NT2/D1 (cell line): ENCODE results near the gene SORBS1.

Experiments used
- DNase-seq: peaks from one replicate; pipeline ENCODE4 v3.0.0-alpha.2; 2011; ENCODE audit warnings: low read depth, low spot score
- H3K27me3 ChIP-seq: 2 replicates; pipeline ENCODE4 v1.6.0; 2011; ENCODE audit warnings: mild to moderate bottlenecking; ENCODE audit not compliant: insufficient read length, insufficient read depth
- H3K36me3 ChIP-seq: 2 replicates; pipeline ENCODE4 v1.6.1; 2011; ENCODE audit warnings: mild to moderate bottlenecking, low read length, mixed read lengths; ENCODE audit not compliant: insufficient read depth, insufficient read length
- H3K4me1 ChIP-seq: 2 replicates; pipeline ENCODE4 v1.5.1; 2011; ENCODE audit not compliant: insufficient read depth, insufficient read length
- H3K4me3 ChIP-seq: 2 replicates; pipeline ENCODE4 v1.5.1; 2011; ENCODE audit warnings: low read depth; ENCODE audit not compliant: insufficient read length
- H3K9ac ChIP-seq: 2 replicates; pipeline ENCODE4 v1.6.0; 2011; ENCODE audit warnings: low read depth; ENCODE audit not compliant: insufficient read length
- H3K9me3 ChIP-seq: 2 replicates; pipeline ENCODE4 v1.5.1; 2011; ENCODE audit warnings: mild to moderate bottlenecking, low read length; ENCODE audit not compliant: insufficient read depth
- SUZ12 ChIP-seq: IDR thresholded peaks from 2 replicates; pipeline ENCODE4 v1.6.1; 2011; ENCODE audit not compliant: insufficient read length, insufficient read depth; ENCODE audit errors: extremely low read depth
- YY1 ChIP-seq: IDR thresholded peaks from 2 replicates; pipeline ENCODE4 v1.6.1; 2011; ENCODE audit not compliant: insufficient read length, insufficient read depth
- ZNF274 ChIP-seq: IDR thresholded peaks from 2 replicates; pipeline ENCODE4 v1.6.1; 2011; ENCODE audit warnings: mild to moderate bottlenecking, low read depth, low read length

SORBS1 gene

GRCh38 chr10:95304976-95305375 is 256.2 kb downstream of the SORBS1 start:
- TF ChIP-seq ZNF274 (no peak), YY1 (no peak), SUZ12 (no peak)
- peaks cover 4% of the 10 kb centered on the region for H3K27me3 ChIP-seq
- H3K4me1 ChIP-seq: peaks cover 2% of the 10 kb centered on the region
- H3K36me3 ChIP-seq: no peaks in the 10 kb centered on the region
- no peak overlapping the region for H3K4me3 ChIP-seq
- H3K9me3 ChIP-seq: no peaks in the 10 kb centered on the region
- DNase-seq: no peak
- no peak overlapping the region for H3K9ac ChIP-seq

GRCh38 chr10:95304463-95304862 is 256.7 kb downstream of the SORBS1 start:
- H3K27me3 ChIP-seq: peaks cover 4% of the 10 kb centered on the region
- H3K9me3 ChIP-seq: no peaks in the 10 kb centered on the region
- H3K9ac ChIP-seq: no peak overlapping the region
- TF ChIP-seq SUZ12: no peak
- TF ChIP-seq ZNF274: no peak
- no peak for TF ChIP-seq YY1
- no peaks in the 10 kb centered on the region for H3K36me3 ChIP-seq
- no peak for DNase-seq
- no peak overlapping the region for H3K4me3 ChIP-seq
- H3K4me1 ChIP-seq: peaks cover 2% of the 10 kb centered on the region

- no peak overlapping the region for H3K9ac ChIP-seq
- no peaks in the 10 kb centered on the region for H3K9me3 ChIP-seq
- no peak overlapping the region for H3K4me3 ChIP-seq
- no peak for DNase-seq
- H3K4me1 ChIP-seq: peaks cover 2% of the 10 kb centered on the region
- H3K36me3 ChIP-seq: no peaks in the 10 kb centered on the region
- peaks cover 4% of the 10 kb centered on the region for H3K27me3 ChIP-seq
- TF ChIP-seq SUZ12: no peak
- no peak for TF ChIP-seq ZNF274
- no peak for TF ChIP-seq YY1
Measured at GRCh38 chr10:95303950-95304349, 257.2 kb downstream of the SORBS1 start.

GRCh38 chr10:95303535-95303934 is 257.6 kb downstream of the SORBS1 start:
- TF ChIP-seq ZNF274 (no peak), SUZ12 (no peak), YY1 (no peak)
- DNase-seq: no peak
- Histone ChIP-seq H3K4me3 (no peak overlapping the region), H3K9ac (no peak overlapping the region), H3K9me3 (no peaks in the 10 kb centered on the region), H3K27me3 (peaks cover 4% of the 10 kb centered on the region), H3K36me3 (no peaks in the 10 kb centered on the region), H3K4me1 (peaks cover 2% of the 10 kb centered on the region)

- DNase-seq: no peak
- Histone ChIP-seq H3K36me3 (no peaks in the 10 kb centered on the region), H3K4me1 (peaks cover 2% of the 10 kb centered on the region), H3K9ac (no peak overlapping the region), H3K27me3 (peaks cover 4% of the 10 kb centered on the region), H3K9me3 (no peaks in the 10 kb centered on the region), H3K4me3 (no peak overlapping the region)
- TF ChIP-seq YY1 (no peak), SUZ12 (no peak), ZNF274 (no peak)
Measured at GRCh38 chr10:95300022-95300539, 261.1 kb downstream of the SORBS1 start.

- H3K4me1 ChIP-seq: no peaks in the 10 kb centered on the region
- no peaks in the 10 kb centered on the region for H3K9me3 ChIP-seq
- H3K27me3 ChIP-seq: no peaks in the 10 kb centered on the region
- H3K9ac ChIP-seq: no peak overlapping the region
- no peaks in the 10 kb centered on the region for H3K36me3 ChIP-seq
- no peak for TF ChIP-seq YY1
- TF ChIP-seq SUZ12: no peak
- no peak for TF ChIP-seq ZNF274
- no peak overlapping the region for H3K4me3 ChIP-seq
- no peak for DNase-seq
Measured at GRCh38 chr10:95297402-95297801, 263.8 kb downstream of the SORBS1 start.

GRCh38 chr10:95296764-95297163 is 264.4 kb downstream of the SORBS1 start:
- Histone ChIP-seq H3K36me3 (no peaks in the 10 kb centered on the region), H3K4me3 (no peak overlapping the region), H3K9me3 (no peaks in the 10 kb centered on the region), H3K9ac (no peak overlapping the region), H3K27me3 (no peaks in the 10 kb centered on the region), H3K4me1 (no peaks in the 10 kb centered on the region)
- TF ChIP-seq SUZ12 (no peak), YY1 (no peak), ZNF274 (no peak)
- no peak for DNase-seq
